GM19035 (cell line): Measurements from ENCODE around the gene MYH9.
A peak's percentile ranks its signal among the peaks of the same experiment; 100 is the strongest.

Source experiments
- ATAC-seq: cut with Tn5 transposase; IDR thresholded peaks from one replicate; pipeline ENCODE4 v1.9.1; 2021; ENCODE audit not compliant: unreplicated experiment

MYH9 gene

DNA sequence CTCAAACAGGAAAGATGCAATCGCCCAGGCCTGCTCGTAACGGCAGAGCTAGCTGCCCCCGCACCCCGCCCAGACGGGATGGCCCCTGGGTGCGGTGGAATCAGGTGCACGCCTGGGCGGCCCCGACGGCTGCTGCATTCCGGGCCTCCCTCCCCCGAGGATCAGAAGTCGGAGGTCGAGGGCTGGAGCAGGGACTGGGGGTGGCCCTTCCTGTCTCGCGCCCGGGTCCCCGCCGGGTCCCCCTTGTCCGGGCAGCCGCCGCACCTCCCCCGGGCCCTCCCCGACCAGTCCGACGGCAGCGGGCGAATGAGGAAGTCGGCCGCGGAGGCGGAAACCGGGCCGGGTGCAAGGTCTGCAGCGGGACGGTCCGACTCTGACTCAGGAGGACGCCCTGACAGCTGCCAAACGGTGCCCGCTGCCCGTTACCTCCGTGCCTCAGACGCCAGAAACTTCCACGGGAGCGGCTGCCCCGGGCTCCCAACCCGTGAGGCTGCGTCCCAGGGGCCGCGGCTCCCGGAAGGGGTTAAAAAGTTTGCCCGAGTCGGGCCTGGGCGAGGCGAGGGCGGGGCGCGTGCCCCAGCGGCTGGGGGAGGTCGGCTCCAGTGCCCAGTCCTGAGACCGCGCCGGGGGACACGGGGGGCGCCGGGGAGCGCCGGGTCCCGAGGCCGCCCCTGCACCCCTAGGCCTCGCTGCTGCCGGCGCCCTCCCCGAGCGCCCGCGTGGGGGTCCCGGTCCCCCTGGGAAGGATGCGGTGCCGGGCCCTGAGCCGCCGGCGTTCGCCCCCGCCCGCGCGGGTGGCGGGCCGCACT, 663 bp downstream of the MYH9 start:
- peak; percentile 23 for ATAC-seq

DNA sequence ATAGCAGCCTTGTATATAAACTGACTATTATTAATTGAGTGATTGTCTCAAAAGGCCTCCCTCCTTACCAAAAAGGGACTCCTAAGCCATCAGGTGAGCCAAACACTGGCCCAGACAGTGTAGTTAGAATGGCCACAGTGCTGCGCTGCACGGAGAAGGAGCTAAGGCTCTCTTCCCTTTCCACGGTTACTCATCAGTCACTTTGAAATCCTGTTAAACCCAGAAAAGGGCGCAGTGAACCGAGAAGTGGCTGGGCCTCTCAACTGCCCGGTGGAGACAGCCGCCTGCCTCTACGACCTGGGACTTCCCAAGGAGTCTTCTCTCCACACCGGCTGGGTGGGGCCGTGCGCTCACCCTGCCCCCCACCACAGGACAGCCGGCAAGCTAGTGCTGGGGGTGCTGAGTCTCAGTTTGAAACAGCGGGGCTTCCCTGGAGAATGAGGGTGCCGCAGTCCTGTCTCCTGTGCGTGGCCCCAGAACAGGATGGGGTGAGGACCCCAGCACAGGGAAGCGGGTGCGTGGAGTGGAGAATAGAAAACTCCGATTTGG, 1.3 kb downstream of the MYH9 start:
- peak; percentile 15 for ATAC-seq

DNA sequence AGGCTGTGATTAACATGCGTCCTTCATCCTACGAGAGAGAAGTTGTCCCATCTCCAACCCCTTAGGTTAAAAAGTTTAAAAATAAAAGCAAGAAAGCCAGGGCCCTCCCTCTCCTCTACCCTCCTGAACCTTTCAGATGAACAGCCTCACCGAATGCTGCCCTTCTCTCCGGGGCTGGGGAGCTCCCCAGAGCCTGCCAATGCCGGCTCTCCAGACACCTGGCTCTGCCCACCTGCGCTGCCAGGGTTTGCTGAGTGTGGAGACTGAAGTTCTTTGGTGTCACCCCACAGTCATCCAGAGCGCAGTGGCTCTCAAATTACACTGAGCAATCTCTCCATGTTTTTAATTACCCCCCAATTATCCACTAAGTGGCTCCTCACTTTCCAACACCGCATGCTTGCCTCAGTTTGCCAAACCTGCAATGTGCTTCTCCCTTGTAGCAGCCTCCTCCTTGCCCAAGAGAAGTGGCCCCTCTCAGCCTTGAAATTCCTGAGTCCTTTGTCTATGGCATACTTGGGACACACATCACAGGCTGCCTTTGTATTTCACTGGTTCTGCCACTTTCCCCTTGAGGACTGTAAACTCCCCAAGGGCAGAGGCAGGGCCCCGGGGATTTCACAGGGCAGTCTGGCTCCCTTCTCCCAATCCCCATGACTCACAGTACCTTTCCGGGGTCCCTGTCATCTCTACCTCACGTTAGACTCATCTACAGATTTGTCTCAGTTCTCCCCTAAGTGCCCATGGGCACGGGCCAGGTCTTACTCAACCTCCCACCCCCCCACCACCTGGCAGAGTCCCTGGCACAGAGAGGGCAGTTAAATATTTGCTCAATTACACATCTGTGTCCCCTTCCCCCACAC, 2.0 kb downstream of the MYH9 start:
- no peak for ATAC-seq

GRCh38 chr22:36384766-36385481, 2.8 kb downstream of the MYH9 start:
- ATAC-seq: no peak

DNA sequence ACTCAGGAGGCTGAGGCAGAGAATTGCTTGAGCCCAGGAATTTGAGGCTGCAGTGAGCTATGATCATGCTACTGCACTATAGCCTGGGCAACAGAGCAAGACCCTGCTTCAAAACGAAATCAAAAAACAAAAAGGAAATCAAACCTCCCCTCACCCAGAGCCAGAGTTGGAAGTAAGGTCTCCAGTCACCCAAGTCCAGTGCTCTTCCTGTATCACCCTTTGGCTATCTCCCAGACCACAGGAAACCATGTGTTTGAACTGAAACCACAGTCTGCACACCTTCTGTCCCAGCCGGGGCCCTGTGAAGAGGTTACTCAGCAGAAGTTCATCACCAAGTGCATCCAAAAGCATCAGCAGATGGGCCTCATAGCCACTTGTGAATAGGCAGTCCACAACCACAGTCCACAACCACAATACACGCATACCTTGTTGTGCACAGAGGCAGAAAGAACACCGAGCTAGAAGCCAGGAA, 4.6 kb downstream of the MYH9 start:
- ATAC-seq: no peak

GRCh38 chr22:36381513-36382128, 6.1 kb downstream of the MYH9 start:
- ATAC-seq: no peak

- ATAC-seq: no peak
These were observed 8.0 kb downstream of the MYH9 start for GRCh38 chr22:36379593-36380361.

DNA sequence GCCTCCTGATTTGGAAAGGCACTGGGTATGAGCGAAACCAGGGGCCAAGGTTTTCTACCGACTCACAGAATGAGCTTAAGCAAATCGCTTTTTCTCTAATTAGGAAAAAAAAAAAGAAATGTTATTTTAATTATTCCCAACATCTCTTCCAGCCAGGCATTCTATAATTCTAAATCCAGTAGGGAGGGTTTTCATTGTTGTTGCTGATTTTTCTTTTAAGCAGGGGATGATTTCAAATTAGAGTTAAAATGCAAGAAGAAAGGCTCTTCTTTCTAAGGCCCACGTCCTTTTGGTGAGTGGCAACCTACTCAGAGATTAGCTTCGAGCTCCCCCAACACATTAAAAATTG, 8.9 kb downstream of the MYH9 start:
- no peak for ATAC-seq

DNA sequence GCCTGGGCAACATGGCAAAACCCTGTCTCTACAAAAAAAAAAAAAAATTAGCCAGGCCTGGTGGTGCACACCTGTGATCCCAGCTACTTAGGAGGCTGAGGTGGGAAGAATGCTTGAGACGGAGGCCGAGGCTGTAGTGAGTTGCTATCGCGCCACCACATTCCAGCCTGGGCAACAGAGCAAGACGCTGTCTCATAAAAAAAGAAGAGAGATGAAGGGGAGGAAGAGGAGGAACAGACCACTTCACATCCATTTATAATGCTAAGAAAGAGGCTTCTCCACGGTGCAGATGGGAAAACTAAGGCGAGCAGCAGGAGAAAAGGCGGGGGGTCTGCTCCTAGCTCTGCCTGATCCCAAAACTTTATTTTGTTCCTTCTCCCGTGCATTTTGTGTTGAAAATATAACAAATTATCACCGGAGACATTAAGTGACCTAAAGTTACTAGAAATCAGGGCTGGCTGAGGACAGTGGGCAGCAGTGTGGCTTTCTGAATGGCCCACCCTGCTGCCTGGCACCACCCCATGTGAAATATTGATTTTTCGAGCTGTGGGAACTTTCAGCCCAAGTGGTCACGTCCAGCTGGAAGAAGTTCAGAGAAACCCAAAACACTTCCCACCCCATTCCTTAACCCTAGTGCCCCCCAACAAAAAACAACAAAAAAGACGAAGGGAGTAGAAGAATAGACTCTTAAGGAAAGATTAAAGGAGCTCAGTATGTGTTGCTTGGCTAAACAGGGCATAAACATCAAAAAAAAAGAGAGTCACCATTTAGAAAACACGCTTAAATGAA, 9.5 kb downstream of the MYH9 start:
- ATAC-seq: no peak

GRCh38 chr22:36377022-36377631, 10.6 kb downstream of the MYH9 start:
- no peak for ATAC-seq

DNA sequence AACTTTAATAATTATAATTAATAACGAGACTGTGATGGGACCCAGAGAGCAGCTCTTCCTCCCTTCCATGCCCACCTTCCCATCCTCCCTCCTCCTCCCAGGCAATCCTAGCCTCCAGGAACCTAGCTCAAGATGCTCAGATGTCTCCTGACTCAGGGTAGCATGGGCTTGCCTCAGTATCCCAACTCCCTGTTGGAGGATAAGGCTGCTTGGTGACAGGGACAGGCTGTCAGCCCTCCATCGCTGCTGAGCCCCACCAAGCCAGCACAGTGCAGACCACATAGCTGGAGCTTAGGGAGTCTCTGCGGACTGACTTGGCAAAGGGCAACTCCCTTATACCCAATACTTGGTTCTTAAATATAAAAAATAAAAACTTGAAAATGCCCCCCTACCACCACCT, 11.5 kb downstream of the MYH9 start:
- no peak for ATAC-seq

GRCh38 chr22:36375071-36375980, 12.4 kb downstream of the MYH9 start:
- ATAC-seq: no peak

GRCh38 chr22:36374603-36375024, 13.2 kb downstream of the MYH9 start:
- no peak for ATAC-seq

- ATAC-seq: no peak
These were observed 14.5 kb downstream of the MYH9 start for GRCh38 chr22:36373258-36373579.

DNA sequence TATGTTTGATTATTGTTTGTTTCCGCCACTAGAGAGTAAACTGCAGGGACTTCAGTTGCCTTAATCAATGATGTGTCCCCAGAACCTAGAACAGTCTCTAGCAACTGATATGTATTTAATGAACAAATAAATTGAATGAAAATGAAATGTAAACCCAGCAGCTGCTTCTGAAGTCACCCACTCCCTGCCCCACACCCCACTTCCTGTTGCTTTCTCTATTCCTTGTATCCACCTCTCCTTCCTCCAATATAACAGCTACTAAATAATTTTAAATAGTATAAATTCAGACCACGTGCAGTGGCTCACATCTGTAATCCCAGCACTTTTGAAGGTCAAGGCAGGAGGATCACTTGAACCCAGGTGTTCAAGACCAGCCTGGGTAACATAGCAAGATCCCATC, 15.8 kb downstream of the MYH9 start:
- ATAC-seq: no peak

GRCh38 chr22:36369922-36370791, 17.6 kb downstream of the MYH9 start:
- no peak for ATAC-seq
